ENCODE data around the gene TICAM1. TPM values are rescaled to one million over a fixed set of nuclear protein-coding genes. Genes with fewer than 3 reads are reported as not detected.

The TICAM1 gene
- total and polyA plus RNA-seq, 7 experiments from 2014 or later, result 3.8 to 28.4 (median 14.3) TPM

DNA sequence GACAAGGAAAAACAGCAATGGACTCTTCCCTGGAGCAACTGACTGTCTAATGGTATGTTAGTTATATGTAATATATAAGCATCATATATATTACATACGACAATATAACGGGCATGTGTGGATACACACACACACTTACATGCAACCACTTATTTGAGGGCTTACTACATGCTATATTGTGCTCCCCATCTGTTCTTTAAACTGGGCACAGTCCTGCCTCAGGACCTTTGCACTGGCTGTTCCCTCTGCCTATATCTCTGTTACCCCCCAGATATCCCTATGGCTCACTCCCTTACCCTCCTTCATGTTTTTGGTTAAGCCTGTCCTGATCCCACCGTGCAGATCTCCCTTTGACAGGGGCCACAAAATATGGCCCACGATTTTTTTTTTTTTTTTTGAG lies 10.2 kb downstream of the TICAM1 start:
- Mint-ChIP-seq H3K4me3 (no peak overlapping the region), H3K27ac (peak overlapping the region in 1 of 9 donors; percentile 10), H3K9me3 (no peaks in the 10 kb centered on the region), H3K4me1 (peaks cover 0 to 5% (median 0%) of the 10 kb centered on the region in 7 donors), H3K36me3 (peaks cover 0 to 14% (median 0%) of the 10 kb centered on the region in 5 donors), H3K27me3 (no peaks in the 10 kb centered on the region)
- no peak for ATAC-seq
- no peaks in the 10 kb centered on the region for H3K4me1 ChIP-seq (ENCODE audit: control insufficient read depth in 2 of 2, insufficient read depth in 2 of 2, low read length in 2 of 2)
- intact Hi-C loops (cut with micrococcal nuclease), result no loop called here
- no peak for DNase-seq
- ChIA-PET CTCF (interaction anchor here (3.0 kb wide), 1 partner anchor 11 kb away, joined by 12 read pairs; no protein-coding TSS in a partner anchor), POLR2A (interaction anchor here (0.6 kb wide), 1 partner anchor 28 kb away, joined by 3 read pairs; no protein-coding TSS in a partner anchor)
- H3K36me3 ChIP-seq (ENCODE audit: control insufficient read depth in 2 of 3, insufficient read depth in 3 of 3, low read length in 3 of 3), result peaks cover 0 to 35% (median 0%) of the 10 kb centered on the region in 3 experiments
- H3K27ac ChIP-seq (ENCODE audit: low read depth, low read length), result no peak overlapping the region
- H3K9me3 ChIP-seq (ENCODE audit: control insufficient read depth in 2 of 3, low read length in 3 of 3), result no peaks in the 10 kb centered on the region
- H3K4me3 ChIP-seq (ENCODE audit: low read length), result no peak overlapping the region
- no peaks in the 10 kb centered on the region for H3K27me3 ChIP-seq (ENCODE audit: control insufficient read depth in 2 of 2, insufficient read depth in 2 of 2, low read length in 2 of 2)

DNA sequence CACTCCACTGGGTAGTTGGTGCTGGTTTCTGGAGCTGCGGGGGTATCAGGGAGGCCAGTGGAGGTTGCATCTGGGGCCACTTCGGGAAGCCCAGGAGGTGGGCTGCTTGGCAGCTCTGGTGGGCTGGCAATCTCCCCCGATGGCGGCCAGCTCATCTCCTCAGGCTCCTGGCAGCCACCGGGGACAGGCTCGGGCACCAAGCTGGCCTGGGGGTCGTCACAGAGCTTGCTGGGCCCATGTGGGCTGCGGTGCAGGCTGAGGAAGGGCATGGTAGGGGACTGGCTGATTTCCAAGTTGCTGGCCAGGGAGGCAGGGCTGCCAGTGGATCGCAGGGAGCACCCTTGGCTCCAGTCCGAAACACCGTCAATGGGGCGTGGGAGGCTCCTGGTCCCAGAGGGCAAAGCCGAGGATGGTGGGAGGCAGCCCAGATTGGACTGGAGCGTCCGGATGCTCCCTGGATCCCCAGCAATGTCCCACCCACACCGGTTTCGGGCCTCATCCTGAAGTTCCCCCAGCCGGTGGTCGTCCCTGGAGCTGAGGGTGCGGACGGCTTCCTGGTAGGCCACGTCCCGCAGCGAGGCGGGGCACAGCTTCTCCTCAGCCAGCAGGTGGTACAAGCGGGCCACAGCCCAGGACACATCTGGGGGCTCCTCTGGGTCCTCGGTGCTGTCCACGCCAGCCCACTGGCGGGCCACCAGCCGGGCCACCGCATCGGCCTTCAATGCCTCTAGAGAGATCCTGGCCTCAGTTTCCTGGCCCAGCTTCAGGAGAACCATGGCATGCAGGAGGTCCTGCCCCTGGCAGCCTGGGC lies 13.8 kb downstream of the TICAM1 start:
- Mint-ChIP-seq H3K4me3 (peak overlapping the region in 1 of 10 donors; percentile 14), H3K27ac (peak overlapping the region in 1 of 9 donors; percentile 62), H3K4me1 (peaks cover 9 to 20% (median 12%) of the 10 kb centered on the region in 7 donors), H3K36me3 (peaks cover 0 to 19% (median 0%) of the 10 kb centered on the region in 5 donors), H3K9me3 (no peaks in the 10 kb centered on the region), H3K27me3 (no peaks in the 10 kb centered on the region)
- intact Hi-C loops (cut with micrococcal nuclease), result no loop called here
- H3K9me3 ChIP-seq (ENCODE audit: control insufficient read depth in 2 of 3, low read length in 3 of 3), result no peaks in the 10 kb centered on the region
- H3K27ac ChIP-seq (ENCODE audit: low read depth, low read length), result no peak overlapping the region
- ChIA-PET CTCF (interaction anchor here (1.4 to 1.8 kb wide), 3 partner anchors 32 to 94 kb away, joined by 3 to 4 read pairs (median 4); no protein-coding TSS in a partner anchor), POLR2A (interaction anchor here (0.8 kb wide), 1 partner anchor 26 kb away, joined by 3 read pairs; the partner anchor contains the start of gene FEM1A)
- DNase-seq (no peak), ATAC-seq (no peak)
- H3K36me3 ChIP-seq (ENCODE audit: control insufficient read depth in 2 of 3, insufficient read depth in 3 of 3, low read length in 3 of 3), result peaks cover 0 to 28% (median 0%) of the 10 kb centered on the region in 3 experiments
- peaks cover 4 to 14% of the 10 kb centered on the region in 2 donors for H3K4me1 ChIP-seq (ENCODE audit: control insufficient read depth in 2 of 2, insufficient read depth in 2 of 2, low read length in 2 of 2)
- no peaks in the 10 kb centered on the region for H3K27me3 ChIP-seq (ENCODE audit: control insufficient read depth in 2 of 2, insufficient read depth in 2 of 2, low read length in 2 of 2)
- H3K4me3 ChIP-seq (ENCODE audit: low read length), result no peak overlapping the region

- peaks cover 0 to 16% (median 0%) of the 10 kb centered on the region in 5 donors for H3K36me3 Mint-ChIP-seq
- peak overlapping the region in 1 of 10 donors; percentile 14 for H3K4me3 Mint-ChIP-seq
- Histone ChIP-seq H3K27ac (ENCODE audit: low read depth, low read length) (no peak overlapping the region), H3K36me3 (ENCODE audit: control insufficient read depth in 2 of 3, insufficient read depth in 3 of 3, low read length in 3 of 3) (peaks cover 0 to 24% (median 0%) of the 10 kb centered on the region in 3 experiments), H3K4me1 (ENCODE audit: control insufficient read depth in 2 of 2, insufficient read depth in 2 of 2, low read length in 2 of 2) (peaks cover 4 to 14% of the 10 kb centered on the region in 2 donors), H3K9me3 (ENCODE audit: control insufficient read depth in 2 of 3, low read length in 3 of 3) (no peaks in the 10 kb centered on the region), H3K4me3 (ENCODE audit: low read length) (no peak overlapping the region), H3K27me3 (ENCODE audit: control insufficient read depth in 2 of 2, insufficient read depth in 2 of 2, low read length in 2 of 2) (no peaks in the 10 kb centered on the region)
- ATAC-seq, result no peak
- POLR2A ChIA-PET, result no interaction called here
- H3K27ac Mint-ChIP-seq, result no peak overlapping the region
- H3K4me1 Mint-ChIP-seq, result peaks cover 9 to 22% (median 12%) of the 10 kb centered on the region in 7 donors
- intact Hi-C loops (cut with micrococcal nuclease), result no loop called here
- no peaks in the 10 kb centered on the region for H3K9me3 Mint-ChIP-seq
- no peak for DNase-seq
- H3K27me3 Mint-ChIP-seq, result no peaks in the 10 kb centered on the region
- CTCF ChIA-PET, result interaction anchor here (1.6 to 1.8 kb wide), 2 partner anchors 33 to 35 kb away, joined by 4 read pairs; no protein-coding TSS in a partner anchor
Observed at GRCh38 chr19:4816950-4817278, 14.6 kb downstream of the TICAM1 start.

GRCh38 chr19:4816202-4816949 lies 15.1 kb downstream of the TICAM1 start:
- H3K36me3 ChIP-seq (ENCODE audit: control insufficient read depth in 2 of 3, insufficient read depth in 3 of 3, low read length in 3 of 3), result peaks cover 0 to 24% (median 0%) of the 10 kb centered on the region in 3 experiments
- Mint-ChIP-seq H3K9me3 (no peaks in the 10 kb centered on the region), H3K36me3 (peaks cover 0 to 15% (median 0%) of the 10 kb centered on the region in 5 donors), H3K27ac (peak overlapping the region in 1 of 9 donors; percentile 83), H3K4me1 (peaks cover 11 to 27% (median 17%) of the 10 kb centered on the region in 7 donors), H3K27me3 (no peaks in the 10 kb centered on the region), H3K4me3 (peak overlapping the region in 1 of 10 donors; percentile 84)
- intact Hi-C loops (cut with micrococcal nuclease), result no loop called here
- ATAC-seq, result no peak
- no peak overlapping the region for H3K4me3 ChIP-seq (ENCODE audit: low read length)
- no peaks in the 10 kb centered on the region for H3K9me3 ChIP-seq (ENCODE audit: control insufficient read depth in 2 of 3, low read length in 3 of 3)
- H3K27ac ChIP-seq (ENCODE audit: low read depth, low read length), result peak overlapping the region; percentile 48
- H3K27me3 ChIP-seq (ENCODE audit: control insufficient read depth in 2 of 2, insufficient read depth in 2 of 2, low read length in 2 of 2), result no peaks in the 10 kb centered on the region
- DNase-seq, result no peak
- ChIA-PET POLR2A (no interaction called here), CTCF (interaction anchor here (1.6 to 1.8 kb wide), 2 partner anchors 33 to 36 kb away, joined by 4 read pairs; no protein-coding TSS in a partner anchor)
- H3K4me1 ChIP-seq (ENCODE audit: control insufficient read depth in 2 of 2, insufficient read depth in 2 of 2, low read length in 2 of 2), result peaks cover 4 to 14% of the 10 kb centered on the region in 2 donors

GRCh38 chr19:4815426-4816201 lies 15.9 kb downstream of the TICAM1 start:
- ChIA-PET POLR2A (no interaction called here), CTCF (no interaction called here)
- H3K4me1 Mint-ChIP-seq, result peaks cover 11 to 29% (median 18%) of the 10 kb centered on the region in 7 donors
- no peaks in the 10 kb centered on the region for H3K27me3 Mint-ChIP-seq
- H3K36me3 Mint-ChIP-seq, result peaks cover 0 to 13% (median 0%) of the 10 kb centered on the region in 5 donors
- peak; percentile 86 for ATAC-seq
- Histone ChIP-seq H3K9me3 (ENCODE audit: control insufficient read depth in 2 of 3, low read length in 3 of 3) (no peaks in the 10 kb centered on the region), H3K27me3 (ENCODE audit: control insufficient read depth in 2 of 2, insufficient read depth in 2 of 2, low read length in 2 of 2) (no peaks in the 10 kb centered on the region), H3K4me1 (ENCODE audit: control insufficient read depth in 2 of 2, insufficient read depth in 2 of 2, low read length in 2 of 2) (peaks cover 4 to 14% of the 10 kb centered on the region in 2 donors), H3K36me3 (ENCODE audit: control insufficient read depth in 2 of 3, insufficient read depth in 3 of 3, low read length in 3 of 3) (peaks cover 0 to 24% (median 0%) of the 10 kb centered on the region in 3 experiments), H3K27ac (ENCODE audit: low read depth, low read length) (peak overlapping the region; percentile 48), H3K4me3 (ENCODE audit: low read length) (peak overlapping the region; percentile 40)
- H3K4me3 Mint-ChIP-seq, result peak overlapping the region; percentile 68 to 88 (median 81)
- peak; percentile 43 to 77 (median 67) for DNase-seq
- intact Hi-C loops (cut with micrococcal nuclease), result loop anchor here (1.0 to 2.0 kb wide), 4 partner anchors 15 to 153 kb away; partner anchors contain the start of genes FEM1A (in 2 of the 2), TICAM1 (in 2 of the 2) and KDM4B (in 1 of the 2)
- H3K27ac Mint-ChIP-seq, result peak overlapping the region; percentile 26 to 91 (median 87)
- H3K9me3 Mint-ChIP-seq, result no peaks in the 10 kb centered on the region

Measured in naive thymus-derived CD4-positive, alpha-beta T cell (primary cell).